ENCODE measurements around the gene RDX.

- TF ChIP-seq CTCF (IDR thresholded peaks at IDR 0.05): no peak
- TF ChIP-seq POLR2A (IDR thresholded peaks at IDR 0.05): no peak
These were observed 147.4 kb downstream of the RDX start for GRCh38 chr11:110148775-110149744.

All from lower leg skin (tissue), 3 donors.